Dedifferentiated amniotic fluid mesenchymal stem cell (primary cell): ENCODE results near the gene TRIO.

Experiments used
- DNase-seq: peaks from one replicate; pipeline ENCODE4 v3.0.0-alpha.2; 2016; ENCODE audit errors: extremely low spot score

The TRIO gene

DNA sequence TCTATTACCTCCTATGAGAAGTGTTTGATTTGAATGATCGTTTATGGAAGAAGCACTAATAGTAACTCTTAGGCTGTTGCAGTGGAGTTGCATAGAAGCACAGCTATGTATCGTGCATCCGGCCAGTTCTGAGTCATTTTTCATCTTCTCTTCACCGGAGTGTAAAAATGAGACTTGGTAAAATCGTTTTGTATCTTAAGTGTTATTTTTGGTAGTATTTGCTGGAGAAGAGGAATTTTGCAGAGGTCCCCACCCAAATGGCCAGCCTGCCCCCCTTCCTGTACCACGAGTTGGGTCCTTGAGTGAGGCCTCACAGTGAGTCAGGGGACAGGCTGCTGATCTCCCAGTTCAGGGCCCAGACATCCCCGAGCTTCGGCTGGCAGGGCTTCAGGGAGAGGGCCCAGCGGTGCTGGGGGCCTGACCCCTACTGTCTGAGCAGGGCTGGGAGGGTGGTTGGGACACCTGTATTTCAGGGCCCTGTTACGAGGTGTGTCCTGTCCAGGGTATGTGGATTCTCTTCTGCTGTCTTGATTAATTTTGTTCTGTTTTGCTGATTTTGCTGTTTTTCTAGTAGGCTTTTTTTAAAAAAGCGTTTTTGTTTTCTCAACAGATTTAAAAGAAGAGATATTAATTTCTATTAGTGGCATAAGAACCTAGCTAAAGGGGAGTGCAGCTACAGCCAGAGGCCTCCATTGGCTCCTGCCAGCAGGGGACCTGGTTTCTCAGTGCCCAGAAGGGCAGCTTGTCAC lies 210.8 kb downstream of the TRIO start:
- DNase-seq = no peak

DNA sequence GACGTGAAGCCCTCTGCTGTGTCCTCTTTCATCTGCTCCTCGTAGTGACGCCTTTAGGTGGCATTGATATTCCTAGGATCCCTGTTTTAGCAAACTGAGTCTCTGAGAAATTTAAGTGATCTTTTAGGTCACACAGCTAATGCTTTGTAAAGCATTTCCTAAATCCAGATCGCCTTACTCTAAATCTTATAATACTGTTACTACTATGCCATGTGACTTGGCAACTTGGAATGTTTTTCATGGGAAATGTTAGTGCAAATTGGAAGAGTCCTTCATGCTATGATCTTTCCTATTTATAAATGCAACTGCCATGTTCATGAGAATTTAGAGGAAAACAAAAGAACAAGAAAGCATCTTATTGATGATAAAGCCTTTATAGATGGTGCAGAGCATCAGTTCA lies 212.2 kb downstream of the TRIO start:
- no peak for DNase-seq

DNA sequence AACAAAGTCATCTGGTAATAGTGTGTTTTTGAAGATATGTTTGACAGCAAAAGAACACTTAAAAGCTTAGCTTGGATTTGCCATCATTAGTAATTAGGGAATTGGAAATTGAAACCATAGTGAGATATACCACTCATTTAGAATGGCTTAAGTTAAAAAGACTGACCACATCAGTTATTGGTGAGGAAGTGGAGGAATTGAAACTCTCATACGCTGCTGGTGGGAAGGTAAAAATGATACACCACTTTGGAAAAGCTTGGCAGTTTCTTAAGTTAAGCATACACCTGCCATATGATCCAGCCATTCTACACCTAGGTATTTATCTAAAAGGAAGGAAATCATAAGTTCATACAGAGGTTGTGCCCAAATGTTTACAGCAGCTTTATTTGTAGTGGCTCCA lies 213.2 kb downstream of the TRIO start:
- DNase-seq = no peak

DNA sequence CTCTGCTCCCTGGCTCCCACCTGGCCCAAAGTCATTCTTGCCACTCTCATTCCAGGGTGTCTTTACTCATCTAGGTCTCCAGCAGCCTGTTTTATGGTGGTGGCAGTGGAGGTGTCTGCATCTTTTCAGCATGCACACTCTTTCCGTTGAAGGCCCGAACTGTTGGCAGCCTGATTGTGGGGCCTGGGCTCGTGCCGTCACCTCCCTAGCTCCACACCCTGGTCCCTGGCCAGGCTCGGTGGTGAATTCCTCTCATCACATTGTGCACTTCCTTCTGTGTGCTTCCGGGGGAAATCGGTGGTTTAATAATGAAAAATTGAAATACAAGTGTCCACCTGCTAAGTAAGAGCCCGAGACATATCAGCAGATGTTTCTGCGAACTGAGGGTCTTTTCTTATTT lies 214.3 kb downstream of the TRIO start:
- DNase-seq = no peak

DNA sequence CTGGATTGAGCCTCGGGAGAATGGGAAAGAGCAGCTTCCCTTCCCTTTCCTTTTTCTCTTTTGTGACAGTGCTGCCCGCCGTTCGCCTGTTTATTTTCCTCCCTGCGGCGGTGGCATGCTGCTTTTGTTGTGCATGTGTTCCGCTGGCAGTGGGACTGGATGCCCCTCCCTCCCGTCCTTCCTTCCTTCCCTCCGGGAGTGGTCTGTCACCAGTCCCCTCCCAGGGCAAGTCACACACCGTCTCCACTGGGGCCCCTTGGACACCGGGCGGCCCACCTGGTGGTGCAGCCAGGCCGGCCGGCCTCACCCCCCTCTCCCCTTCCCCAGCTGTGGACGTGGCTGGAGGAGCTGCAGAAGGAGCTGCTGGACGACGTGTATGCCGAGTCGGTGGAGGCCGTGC lies 214.7 kb downstream of the TRIO start:
- no peak for DNase-seq

DNA sequence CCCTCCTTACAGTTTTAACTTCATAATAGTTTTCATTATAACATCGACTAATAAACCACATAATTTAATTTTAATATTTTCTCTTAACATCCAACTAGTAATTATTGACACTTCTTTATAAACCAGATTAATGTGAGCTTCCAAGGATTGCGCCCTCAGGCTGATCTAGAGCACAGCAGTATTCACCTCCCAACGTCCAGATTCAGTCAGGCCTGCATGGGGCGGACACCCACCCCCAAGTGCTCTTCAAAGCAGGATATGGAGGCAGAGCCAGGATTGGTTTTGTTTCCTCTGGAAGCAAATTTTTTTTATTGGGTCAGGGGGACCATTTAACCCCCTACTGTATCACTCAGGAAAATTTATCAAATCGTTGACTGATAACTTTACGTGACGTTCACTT lies 215.4 kb downstream of the TRIO start:
- no peak for DNase-seq

DNA sequence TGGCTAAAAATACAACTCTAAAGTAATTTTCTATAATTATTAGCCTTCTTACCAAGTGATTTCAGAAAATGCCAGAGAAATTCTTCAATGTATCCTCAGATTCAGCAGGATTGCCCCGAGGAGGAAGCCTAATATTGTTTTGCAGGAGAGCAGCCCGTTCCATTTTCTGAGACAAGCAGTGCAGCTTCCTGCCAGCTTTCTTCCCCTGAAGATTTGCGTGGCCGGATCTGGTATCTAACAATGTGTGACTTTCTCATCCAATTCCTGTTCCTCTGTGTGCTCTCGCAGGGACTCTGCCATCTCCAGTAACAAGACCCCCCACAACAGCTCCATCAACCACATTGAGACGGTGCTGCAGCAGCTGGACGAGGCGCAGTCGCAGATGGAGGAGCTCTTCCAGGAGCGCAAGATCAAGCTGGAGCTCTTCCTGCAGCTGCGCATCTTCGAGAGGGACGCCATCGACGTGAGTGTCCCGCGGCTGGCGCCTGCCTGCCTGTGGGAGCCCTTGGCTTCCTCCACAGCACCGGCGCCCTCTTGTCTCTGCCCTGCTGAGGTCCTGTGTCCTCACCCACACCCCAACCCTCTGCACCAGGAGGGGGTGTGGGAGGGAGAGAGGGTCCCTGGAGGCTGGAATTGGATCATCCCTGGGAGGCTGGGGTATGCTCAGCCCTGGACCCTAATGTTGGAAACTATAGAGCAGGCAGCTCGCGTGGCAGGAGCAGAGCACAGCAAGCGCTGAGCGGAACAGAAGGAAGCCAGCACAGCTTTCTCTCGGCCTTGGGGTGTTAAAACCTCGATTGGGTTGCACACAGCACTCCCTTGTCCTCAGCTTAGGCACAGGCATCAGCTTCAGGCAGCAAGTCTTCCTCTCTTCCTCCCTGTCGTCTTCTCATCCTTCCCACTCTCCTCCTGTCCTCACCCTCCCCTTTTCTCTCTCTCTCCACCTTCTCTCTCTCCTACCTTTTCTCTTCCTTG lies 216.2 kb downstream of the TRIO start:
- DNase-seq = no peak

DNA sequence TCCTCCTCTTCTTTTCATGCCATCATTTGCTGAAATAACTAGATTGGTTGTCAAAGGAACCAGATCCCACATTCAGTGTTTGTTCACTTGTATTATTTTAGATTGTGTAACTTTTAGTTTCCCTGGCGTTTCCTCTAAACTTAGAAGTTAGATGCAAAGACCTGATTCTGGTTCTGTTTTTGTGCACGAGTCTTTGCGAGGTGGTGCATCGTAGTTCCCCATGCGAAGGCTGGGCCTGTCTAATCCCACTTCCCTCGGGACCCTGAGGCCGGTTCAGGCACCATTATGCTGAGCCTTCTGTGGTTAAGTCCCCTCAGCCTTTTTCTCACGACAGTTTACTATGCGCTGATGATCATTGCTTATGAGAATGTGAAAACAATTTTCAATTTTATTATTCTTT lies 219.3 kb downstream of the TRIO start:
- DNase-seq = no peak

DNA sequence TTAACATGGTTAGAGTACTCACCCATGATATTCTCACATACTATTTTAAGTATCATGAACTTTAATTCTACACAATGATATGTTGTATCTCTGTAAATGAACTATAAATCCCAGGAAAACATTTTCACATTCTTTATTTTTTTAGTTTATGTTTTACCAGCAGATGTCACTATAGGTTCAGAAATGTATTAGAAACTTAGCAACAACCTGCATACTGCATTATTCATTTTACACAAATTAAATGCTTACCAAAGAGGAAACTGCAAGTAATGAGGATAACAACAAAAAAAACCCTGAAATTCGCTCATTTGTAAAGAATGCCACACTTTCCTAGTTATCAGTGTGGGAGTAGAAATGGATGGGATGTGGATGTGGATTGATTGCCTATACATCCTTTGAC lies 221.0 kb downstream of the TRIO start:
- no peak for DNase-seq

DNA sequence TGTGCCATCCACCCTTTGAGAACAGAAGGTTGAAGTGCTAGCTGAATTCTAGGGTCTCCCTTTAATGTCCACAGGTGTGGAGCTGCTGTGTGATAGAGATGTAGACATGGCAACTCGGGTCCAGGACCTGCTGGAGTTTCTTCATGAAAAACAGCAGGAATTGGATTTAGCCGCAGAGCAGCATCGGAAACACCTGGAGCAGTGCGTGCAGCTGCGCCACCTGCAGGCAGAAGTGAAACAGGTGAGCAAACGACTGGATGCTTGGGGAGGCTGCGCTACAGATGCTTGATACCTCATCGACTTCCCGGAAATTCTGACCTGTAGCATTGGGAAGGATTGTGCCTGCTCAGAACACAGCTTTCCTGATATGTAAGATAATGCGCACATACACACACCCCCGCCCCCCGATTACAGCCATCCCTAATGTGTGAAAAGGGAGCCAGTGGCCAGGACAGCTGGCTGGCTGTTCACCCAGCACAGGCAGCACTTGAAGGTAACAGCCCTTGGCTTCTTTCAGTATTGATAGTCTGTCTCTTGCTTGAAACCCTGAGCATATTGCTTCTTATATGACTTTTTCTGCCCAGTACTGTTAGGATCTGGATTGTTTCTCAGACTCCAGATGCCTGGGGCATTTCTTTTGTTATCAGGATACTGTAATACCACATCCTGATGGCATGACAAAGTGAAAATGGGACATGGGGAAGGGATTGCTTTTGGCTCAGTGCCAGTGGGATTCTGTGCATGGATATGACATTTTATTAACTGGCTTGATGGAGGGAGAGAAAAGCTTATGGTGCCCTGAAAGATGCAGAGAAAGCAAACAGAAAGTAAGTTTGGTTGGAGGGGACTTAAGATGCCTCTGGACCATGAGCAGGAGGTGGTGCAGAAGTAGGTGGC lies 221.7 kb downstream of the TRIO start:
- DNase-seq = no peak

DNA sequence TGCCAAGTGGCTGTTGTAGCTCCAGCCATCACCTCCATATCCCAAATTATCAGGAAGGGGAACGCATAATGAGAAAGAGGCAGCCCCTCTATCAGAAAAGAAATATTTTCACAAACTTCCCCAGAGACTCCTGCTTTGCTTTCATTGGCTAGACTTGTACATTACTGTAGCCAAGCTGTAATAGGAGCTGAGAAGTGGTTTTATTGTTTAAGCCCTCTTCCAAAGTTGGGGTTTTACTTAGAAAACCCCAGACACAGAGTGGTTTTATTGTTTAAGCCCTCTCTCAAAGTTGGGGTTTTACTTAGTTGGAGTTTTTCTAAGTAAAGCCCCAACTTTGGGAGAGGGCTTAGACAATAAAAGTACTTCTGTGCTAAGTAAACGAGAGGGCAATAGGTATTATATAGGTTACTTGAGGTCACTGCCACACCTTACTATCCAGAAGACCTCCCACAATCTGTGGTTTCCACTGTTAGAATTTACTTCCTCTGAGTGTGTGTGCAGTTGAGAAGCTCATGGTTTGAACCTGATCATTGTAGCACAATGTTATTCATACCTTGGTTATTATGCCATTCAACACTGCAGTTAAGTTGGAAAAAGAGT lies 222.8 kb downstream of the TRIO start:
- no peak for DNase-seq

DNA sequence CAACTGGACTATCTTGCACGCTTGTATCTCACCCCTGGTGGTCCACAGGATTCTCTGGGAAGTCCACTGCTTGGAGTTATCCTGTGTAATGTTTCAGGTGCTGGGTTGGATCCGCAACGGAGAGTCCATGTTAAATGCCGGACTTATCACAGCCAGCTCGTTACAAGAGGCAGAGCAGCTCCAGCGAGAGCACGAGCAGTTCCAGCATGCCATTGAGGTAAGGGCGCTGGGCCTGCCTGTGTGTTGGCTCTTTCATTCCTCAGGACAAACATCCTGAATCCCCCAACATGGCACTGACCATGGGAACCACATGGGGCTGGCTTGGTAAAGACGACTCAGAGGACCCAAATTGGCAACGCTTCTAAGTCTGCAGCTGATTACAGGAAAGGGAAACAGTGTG lies 223.6 kb downstream of the TRIO start:
- DNase-seq = no peak

DNA sequence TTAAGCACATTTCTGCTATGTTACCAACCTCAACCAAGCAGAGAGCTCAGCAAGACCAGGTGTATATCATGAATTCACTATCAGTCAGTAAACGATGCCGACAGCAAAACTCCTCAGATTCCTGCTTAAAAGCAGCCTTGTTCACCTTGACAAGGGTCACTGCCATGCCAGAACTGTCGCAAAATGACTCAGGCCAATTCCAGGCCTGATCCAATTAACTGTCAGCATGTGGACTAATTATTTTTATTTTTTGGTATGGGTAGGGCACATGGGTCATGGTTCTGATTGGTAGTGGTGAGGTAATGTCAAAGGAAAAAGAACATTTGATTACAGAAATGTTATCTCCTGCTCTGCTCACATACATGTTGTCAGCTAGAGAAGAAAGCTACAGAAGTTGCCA lies 224.2 kb downstream of the TRIO start:
- no peak for DNase-seq

DNA sequence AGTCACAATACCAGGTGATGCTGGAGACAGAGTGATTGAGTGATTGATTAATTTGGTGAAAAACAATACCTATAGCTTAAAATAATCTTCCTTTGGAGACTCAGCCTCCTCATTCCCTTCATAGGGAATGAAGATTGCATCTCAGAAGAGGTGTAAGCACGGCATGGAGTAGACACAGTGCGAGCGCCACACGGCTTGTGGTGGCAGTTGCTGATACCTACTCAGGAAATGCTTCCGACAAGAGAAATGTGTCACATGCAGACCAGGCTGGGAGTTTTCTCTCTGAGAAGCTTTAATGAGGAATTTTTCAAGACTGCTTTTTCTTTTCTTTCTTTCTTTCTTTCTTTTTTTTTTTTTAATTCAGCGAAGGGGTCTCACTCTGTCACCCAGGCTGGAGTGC lies 226.6 kb downstream of the TRIO start:
- DNase-seq = no peak

DNA sequence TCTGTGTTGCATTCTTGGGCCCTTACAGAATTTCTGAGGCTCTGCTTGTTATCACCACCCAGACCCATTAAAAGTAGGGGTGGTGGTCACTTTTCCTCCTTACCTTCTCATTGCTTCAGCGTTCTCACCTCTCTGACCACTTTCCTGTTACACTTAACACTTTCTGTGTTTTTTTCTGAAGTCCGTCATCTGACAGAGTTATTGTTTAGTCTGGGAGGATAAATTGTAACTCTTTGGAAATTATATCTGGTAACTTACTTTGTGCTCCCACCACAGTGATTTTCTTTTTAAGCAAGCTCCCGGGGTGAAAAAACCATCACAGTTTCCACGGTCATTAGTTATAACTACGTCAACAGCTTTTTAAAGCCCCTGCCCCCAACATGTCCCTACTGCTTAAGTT lies 227.2 kb downstream of the TRIO start:
- DNase-seq = no peak

DNA sequence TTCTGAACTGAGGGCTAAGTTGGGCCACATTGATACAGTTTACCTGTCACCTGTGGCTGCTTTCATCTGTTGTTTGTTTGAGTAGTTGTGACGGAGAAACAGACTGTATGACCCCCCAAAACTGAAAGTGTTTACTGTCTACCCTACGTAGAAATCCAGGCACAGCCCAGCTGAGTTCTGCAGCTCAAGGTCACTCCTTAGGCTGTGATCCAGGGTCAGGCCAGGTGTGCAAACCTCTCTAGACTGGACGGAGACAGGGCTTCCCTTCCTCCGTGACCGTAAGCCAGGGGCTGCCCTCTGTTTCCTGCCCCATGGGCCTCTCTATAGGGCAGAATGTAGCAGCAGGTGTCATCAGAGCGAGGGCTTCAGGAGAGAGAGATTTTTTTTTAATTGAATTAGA lies 230.5 kb downstream of the TRIO start:
- DNase-seq = no peak

DNA sequence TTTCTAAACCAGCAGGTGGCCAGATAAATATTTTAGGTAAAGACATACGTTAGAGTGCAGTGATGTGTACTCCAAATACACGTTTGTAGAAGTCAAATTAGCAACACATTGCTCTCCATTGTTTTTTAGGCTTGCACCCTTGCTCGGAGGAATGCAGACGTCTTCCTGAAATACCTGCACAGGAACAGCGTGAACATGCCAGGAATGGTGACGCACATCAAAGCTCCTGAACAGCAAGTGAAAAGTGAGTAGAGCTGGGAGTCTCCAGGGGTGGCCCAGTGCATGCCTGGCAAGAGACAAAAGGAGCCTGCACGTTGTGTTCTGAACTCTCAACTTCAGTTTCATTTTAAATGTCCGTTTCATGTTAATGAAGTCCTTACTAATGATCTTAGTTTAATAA lies 231.0 kb downstream of the TRIO start:
- no peak for DNase-seq

DNA sequence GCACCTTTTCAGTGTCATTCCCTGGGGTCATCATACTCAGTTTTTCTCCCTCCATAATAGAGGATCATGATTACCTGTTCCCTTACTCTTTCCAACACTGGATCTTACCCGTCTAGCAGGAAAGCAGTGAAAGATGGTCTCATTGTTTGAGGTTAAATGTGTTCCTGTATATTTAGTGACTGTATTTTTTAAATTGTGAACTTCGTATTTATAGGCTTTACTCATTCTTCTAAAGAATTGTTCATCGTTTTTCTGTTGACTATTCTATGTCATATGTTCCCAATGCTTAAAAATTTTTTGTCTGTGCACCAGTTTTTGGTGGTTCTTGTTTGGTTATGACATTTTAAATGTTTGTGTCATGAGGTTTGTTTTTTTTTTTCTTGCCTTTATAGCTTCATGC lies 233.6 kb downstream of the TRIO start:
- DNase-seq = no peak

DNA sequence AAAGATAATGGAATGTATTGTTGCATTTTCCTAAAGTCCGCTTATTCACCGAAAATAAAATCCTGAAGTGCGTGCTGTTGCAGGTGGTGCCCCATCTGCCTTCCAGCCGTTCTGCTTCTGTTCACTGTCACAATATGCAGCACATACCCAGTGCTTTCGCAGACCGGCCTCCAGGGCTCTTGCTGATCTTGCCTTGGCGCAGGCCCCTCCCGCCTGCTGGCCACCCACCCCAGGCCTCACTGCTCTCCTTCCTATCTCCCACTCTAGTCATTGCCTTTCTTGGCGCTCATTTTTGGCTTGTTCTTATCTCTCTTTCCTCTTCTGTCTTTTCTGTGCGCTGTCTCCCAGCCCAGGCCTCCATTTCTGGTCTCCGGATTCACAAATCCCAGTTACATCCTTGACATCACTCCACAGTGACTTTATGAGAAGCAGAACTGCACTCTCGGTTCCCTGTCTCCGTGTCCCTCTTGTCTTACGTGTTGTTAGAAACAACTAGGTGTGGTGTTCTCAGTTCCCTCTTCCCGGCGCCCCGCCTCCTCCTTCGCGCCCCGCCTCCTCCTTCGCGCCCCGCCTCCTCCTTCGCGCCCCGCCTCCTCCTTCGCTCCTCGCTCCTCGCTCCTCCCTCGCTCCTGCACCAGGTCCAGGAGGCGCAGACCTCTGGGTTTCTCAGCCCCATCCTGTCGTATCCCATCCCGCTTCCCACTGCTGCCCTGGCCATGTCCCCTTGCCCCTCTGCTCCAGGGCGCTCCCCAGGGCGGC lies 236.8 kb downstream of the TRIO start:
- no peak for DNase-seq

DNA sequence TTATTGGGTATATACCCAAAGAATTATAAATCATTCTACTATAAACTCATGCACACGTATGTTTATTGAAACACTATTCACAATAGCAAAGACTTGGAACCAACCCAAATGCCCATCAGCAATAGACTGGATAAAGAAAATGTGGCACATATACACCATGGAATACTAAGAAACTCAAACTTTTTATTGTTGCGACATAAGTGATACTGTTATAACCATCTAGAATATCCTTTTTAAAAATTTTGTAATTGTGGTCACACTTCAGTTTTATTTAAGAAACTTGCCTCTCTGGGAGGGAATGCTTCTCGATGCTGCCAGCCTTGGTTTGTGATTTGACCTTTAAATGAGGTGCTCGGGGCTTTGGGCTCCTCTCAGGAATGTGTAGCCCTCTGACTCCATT lies 237.6 kb downstream of the TRIO start:
- no peak for DNase-seq

DNA sequence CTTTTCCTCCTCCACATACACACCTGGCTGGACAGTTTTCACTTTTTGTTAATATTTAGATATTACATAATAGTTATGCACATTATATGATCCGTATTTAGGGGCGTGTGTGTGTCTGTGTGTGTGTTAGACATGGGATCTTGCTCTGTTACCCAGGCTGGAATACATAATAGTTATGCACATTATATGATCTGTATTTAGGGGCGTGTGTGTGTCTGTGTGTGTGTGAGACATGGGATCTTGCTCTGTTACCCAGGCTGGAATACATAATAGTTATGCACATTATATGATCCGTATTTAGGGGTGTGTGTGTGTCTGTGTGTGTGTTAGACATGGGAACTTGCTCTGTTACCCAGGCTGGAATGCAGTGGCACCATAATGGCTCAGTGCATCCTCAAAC lies 239.5 kb downstream of the TRIO start:
- DNase-seq = no peak
